ACHN (cell line): ENCODE measurements around the gene UVSSA.
"Not testable (repeated sequence)": the region's sequence is repeated elsewhere in the genome, so short reads cannot be mapped to it uniquely, and the experiment has no call there.

Experiments
- DNase-seq: peaks from one replicate; pipeline ENCODE4 v3.0.0-alpha.2; 2015
- in situ Hi-C: cut with HindIII; loops from 2 replicates; pipeline ENCODE4 v1.10.0; 2017; ENCODE audit warnings: low sequenced_read_pairs, low pct_ligation_motif_present, low pct_unique_long_range_greater_than_20kb

Gene UVSSA

GRCh38 chr4:1427010-1427409 lies 80.0 kb downstream of the UVSSA start:
- in situ Hi-C loops: no loop called here
- no peak for DNase-seq

- in situ Hi-C loops, DNase-seq: not testable (repeated sequence)
Observed at GRCh38 chr4:1443688-1444172, 96.7 kb downstream of the UVSSA start.
